A673 (cell line): ENCODE data around the gene CHRM4.

Experiments used
- CTCF ChIP-seq: fragments of 300-800, 200-600 bp; sonication (generic); conservative IDR thresholded peaks from 2 replicates; pipeline ENCODE4 v1.5.1; 2017; ENCODE audit warnings: low read depth, mild to moderate bottlenecking, antibody characterized with exemption, low read length, moderate library complexity, mixed read lengths
- EZH2 ChIP-seq: fragments of 200-600 bp; sonication (generic); IDR thresholded peaks from 2 replicates; pipeline ENCODE4 v1.6.1; 2017; ENCODE audit warnings: borderline replicate concordance, low read depth, mild to moderate bottlenecking, mixed read lengths, antibody characterized with exemption, low read length; ENCODE audit not compliant: poor library complexity, severe bottlenecking

- TF ChIP-seq CTCF (peak; percentile 100), EZH2 (no peak)
Measured at GRCh38 chr11:46352063-46352841, 39.3 kb downstream of the CHRM4 start.
